HepG2 (cell line): Measurements from ENCODE around the gene ATN1. TPM values are rescaled to one million over a fixed set of nuclear protein-coding genes. Genes with fewer than 3 reads are reported as not detected.

ENCODE experiments used
- ELF4 ChIP-seq: sonication (generic); formaldehyde crosslinking; IDR thresholded peaks from 2 replicates; pipeline ENCODE4 v1.5.0; 2020; ENCODE audit warnings: missing genetic modification reagents, mild to moderate bottlenecking, moderate library complexity, borderline replicate concordance
- HNRNPL ChIP-seq: fragments of 200-400 bp; formaldehyde crosslinking; IDR thresholded peaks from 2 replicates; pipeline ENCODE4 v1.6.1; 2017; ENCODE audit warnings: mild to moderate bottlenecking, low read depth, low read length
- KLF13 ChIP-seq: sonication (generic); formaldehyde crosslinking; IDR thresholded peaks from 2 replicates; pipeline ENCODE4 v1.4.0; 2020; ENCODE audit warnings: mild to moderate bottlenecking, missing genetic modification reagents
- MAFK ChIP-seq, 2 experiments: IDR thresholded peaks in 1 of 2; conservative IDR thresholded peaks in 1 of 2; 2 replicates each; pipeline ENCODE4 v1.6.1; 2011; ENCODE audit warnings: improper control_type of control experiment in 2 of 2, low read length in 2 of 2
- PHF8 ChIP-seq: sonication (generic); formaldehyde crosslinking; IDR thresholded peaks from 2 replicates; pipeline ENCODE4 v1.5.0; 2020; ENCODE audit warnings: missing genetic modification reagents
- SCMH1 ChIP-seq: sonication (generic); formaldehyde crosslinking; IDR thresholded peaks from 2 replicates; pipeline ENCODE4 v1.9.0; 2021; ENCODE audit warnings: missing genetic modification reagents, mild to moderate bottlenecking, borderline replicate concordance
- TBX3 ChIP-seq: fragments of 450-650 bp; IDR thresholded peaks from 2 replicates; pipeline ENCODE4 v1.6.1; 2017; ENCODE audit warnings: antibody characterized with exemption, mild to moderate bottlenecking, inconsistent platforms, borderline replicate concordance
- THAP11 ChIP-seq: IDR thresholded peaks from 2 replicates; pipeline ENCODE4 v1.6.1; 2016; ENCODE audit warnings: missing biosample characterization, missing genetic modification reagents
- ZFX ChIP-seq: sonication (generic); formaldehyde crosslinking; IDR thresholded peaks from 2 replicates; pipeline ENCODE4 v1.4.0; 2020; ENCODE audit warnings: mild to moderate bottlenecking, low read depth, missing genetic modification reagents, moderate library complexity
- ZNF280B ChIP-seq: sonication (generic); formaldehyde crosslinking; IDR thresholded peaks from 2 replicates; pipeline ENCODE4 v1.5.0; 2020; ENCODE audit warnings: missing genetic modification reagents, mild to moderate bottlenecking, borderline replicate concordance
- ZNF33B ChIP-seq: sonication (generic); formaldehyde crosslinking; IDR thresholded peaks from 2 replicates; pipeline ENCODE4 v1.5.1; 2020; ENCODE audit warnings: mild to moderate bottlenecking, missing genetic modification reagents
- ZNF512 ChIP-seq: sonication (generic); formaldehyde crosslinking; IDR thresholded peaks from 2 replicates; pipeline ENCODE4 v1.4.0; 2020; ENCODE audit warnings: mild to moderate bottlenecking, missing genetic modification reagents
- ZNF816 ChIP-seq: sonication (generic); formaldehyde crosslinking; IDR thresholded peaks from 2 replicates; pipeline ENCODE4 v1.8.0; 2022; ENCODE audit warnings: missing genetic modification reagents, mild to moderate bottlenecking, borderline replicate concordance
- ZSCAN31 ChIP-seq: sonication (generic); formaldehyde crosslinking; IDR thresholded peaks from 2 replicates; pipeline ENCODE4 v1.5.0; 2020; ENCODE audit warnings: low read depth, mild to moderate bottlenecking, missing genetic modification reagents
- polyA plus RNA-seq, 8 experiments: library from polyadenylated mRNA; depleted of rRNA in 3 of 8; stranded (reverse) in 7 of 8; unstranded in 1 of 8; fragments of >200 nt; fragmentation: Illumina TruSeq in 4 of 8; extraction: Trizol in 4 of 8; gene quantifications; 2 replicates each; pipeline versions ENCODE4 v1.2.1 to v1.2.3, GENCODE V29; 2011 to 2016; ENCODE audit warnings: low read depth in 4 of 8, missing spikeins in 1 of 8, mixed read lengths in 1 of 8; ENCODE audit not compliant: insufficient read depth in 1 of 8
- total RNA-seq, 5 experiments: library from RNA; depleted of rRNA; stranded (reverse); fragments of >200 nt; fragmentation: Illumina TruSeq; extraction: Trizol; gene quantifications; 2 replicates each; pipeline ENCODE4 v1.2.3, GENCODE V29; 2016; ENCODE audit warnings: low read depth in 1 of 5

The ATN1 gene
- total and polyA plus RNA-seq, 2 of the 13 experiments (the other 11 are each of a cell fraction or from before 2014, with no cell fraction given) = 2.1 to 8.6 TPM

GRCh38 chr12:6961695-6962284 is 34.0 kb downstream of the ATN1 start (continued):
- no peak for TF ChIP-seq KLF13
- TF ChIP-seq ELF4 = no peak
- peak; percentile 83 to 92 for TF ChIP-seq MAFK (conservative IDR thresholded peaks at IDR 0.05 in 1 of 2, IDR thresholded peaks at IDR 0.05 in 1 of 2; ENCODE audit: low read length in 2 of 2)
- no peak for TF ChIP-seq ZNF816 (CRISPR knock-in tag)
- no peak for TF ChIP-seq PHF8 (CRISPR knock-in tag)
- TF ChIP-seq ZSCAN31 (CRISPR knock-in tag) = 0 out of 2 replicates have a peak, but pooled peaks have one; percentile 30
- TF ChIP-seq ZFX (CRISPR knock-in tag) = peak; percentile 67
- no peak; the same call in 1 of the 2 replicates for TF ChIP-seq ZNF280B (CRISPR knock-in tag)
- TF ChIP-seq TBX3 = no peak
- peak; percentile 41; the same call in 1 of the 2 replicates for TF ChIP-seq THAP11 (CRISPR knock-in tag)
- no peak for TF ChIP-seq SCMH1 (CRISPR knock-in tag)
- TF ChIP-seq ZNF512 (CRISPR knock-in tag) = no peak
- TF ChIP-seq ZNF33B = no peak
- no peak for TF ChIP-seq HNRNPL
- TF ChIP-seq, all 625 proteins: peak for 82
